K562 (cell line): ENCODE results near the gene TRAIP. TPM values are rescaled to one million over a fixed set of nuclear protein-coding genes. Genes with fewer than 3 reads are reported as not detected.
"Not testable (repeated sequence)": the region's sequence is repeated elsewhere in the genome, so short reads cannot be mapped to it uniquely, and the experiment has no call there.

Source experiments
- ATAC-seq: fragments of 200-7000 bp; cut with Tn5 transposase; 3 replicates; pipeline ENCODE4 v1.9.1; 2020; ENCODE audit warnings: moderate library complexity
- BruUV-seq: library from RNA; stranded (reverse); fragments of 400-500 nt; replicated peaks from 2 replicates; lab custom pipeline; 2021; lab: Mats Ljungman, UMichigan
- CTCF ChIA-PET: fragments of 300-600 bp; formaldehyde crosslinking; extraction: SDS; loops from one replicate; lab custom pipeline; 2021; ENCODE audit warnings: low intra/inter-chr PET ratio; lab: Yijun Ruan, JAX
- POLR2A ChIA-PET: fragments of 300-600, 350-650 bp; sonication (Branson Sonifier 250); formaldehyde crosslinking; extraction: SDS; loops from one replicate; lab custom pipeline; 2021; ENCODE audit warnings: antibody characterized with exemption, inconsistent platforms; lab: Yijun Ruan, JAX
- DNase-seq, 4 experiments: peaks; one replicate each; pipeline versions ENCODE4 v3.0.0 to v3.0.0-alpha.2; 2011 to 2018; ENCODE audit warnings: low spot score in 3 of 4, mixed read lengths in 3 of 4; ENCODE audit errors: extremely low read depth in 1 of 4
- FAIRE-seq: peaks from 2 replicates; lab custom pipeline; 2011; peaks lifted over from hg19 to GRCh38; lab: Jason Lieb, UNC
- H2AFZ ChIP-seq: 2 replicates; pipeline ENCODE4 v1.6.0; 2011; ENCODE audit warnings: low read depth, low read length, control low read depth, inconsistent platforms
- H3K27ac ChIP-seq: fragments of 200-600 bp; 3 replicates; pipeline ENCODE4 v1.8.0; 2011; ENCODE audit warnings: low read depth, mild to moderate bottlenecking, control low read depth, inconsistent platforms, low read length, moderate library complexity, mixed read lengths; ENCODE audit errors: extremely low read depth
- H3K27me3 ChIP-seq, 2 experiments: fragments of 300-600 bp in 1 of 2; 2 replicates in 1 of 2; 3 replicates in 1 of 2; pipeline versions ENCODE4 v1.6.0 to v1.8.0; 2011; ENCODE audit warnings: inconsistent platforms in 2 of 2, low read length in 2 of 2, mild to moderate bottlenecking in 1 of 2, mixed read lengths in 1 of 2, moderate library complexity in 1 of 2; ENCODE audit not compliant: control insufficient read depth in 2 of 2, insufficient read depth in 2 of 2
- H3K36me3 ChIP-seq: fragments of 300-600 bp; 3 replicates; pipeline ENCODE4 v1.8.0; 2011; ENCODE audit warnings: mild to moderate bottlenecking, low read length, inconsistent platforms; ENCODE audit not compliant: control insufficient read depth, insufficient read depth
- H3K4me1 ChIP-seq, 2 experiments: fragments of 200-600 bp in 1 of 2; replicated peaks in 1 of 2; 2 replicates in 1 of 2; 3 replicates in 1 of 2; pipeline versions ENCODE4 v1.5.1 to v1.8.0; 2011; ENCODE audit warnings: inconsistent platforms in 2 of 2, low read length in 2 of 2, mild to moderate bottlenecking in 1 of 2, mixed read lengths in 1 of 2, moderate library complexity in 1 of 2; ENCODE audit not compliant: control insufficient read depth in 2 of 2, insufficient read depth in 2 of 2
- H3K4me2 ChIP-seq: 2 replicates; pipeline ENCODE4 v1.6.1; 2011; ENCODE audit warnings: low read length, control low read depth, inconsistent platforms, mixed read lengths; ENCODE audit not compliant: insufficient read depth
- H3K4me3 ChIP-seq: fragments of 200-600 bp; sonication (generic), shearing (Covaris generic); 2 replicates; pipeline ENCODE4 v1.5.1; 2016; ENCODE audit warnings: control low read depth, inconsistent platforms
- H3K79me2 ChIP-seq: fragments of 200-600 bp; 3 replicates; pipeline ENCODE4 v1.8.0; 2011; ENCODE audit warnings: low read length, inconsistent platforms; ENCODE audit not compliant: control insufficient read depth, insufficient read depth
- H3K9ac ChIP-seq, 2 experiments: 2 replicates each; pipeline versions ENCODE4 v1.6.0 to v1.6.1; 2011; ENCODE audit warnings: low read depth in 2 of 2, low read length in 2 of 2, control low read depth in 1 of 2, inconsistent platforms in 1 of 2, mild to moderate bottlenecking in 1 of 2, mixed read lengths in 1 of 2; ENCODE audit not compliant: insufficient read depth in 1 of 2
- H3K9me1 ChIP-seq: one replicate; pipeline ENCODE4 v1.6.0; 2011; ENCODE audit warnings: inconsistent platforms, mild to moderate bottlenecking, low read length, moderate library complexity; ENCODE audit not compliant: control insufficient read depth, insufficient read depth
- H3K9me3 ChIP-seq: replicated peaks from 2 replicates; pipeline ENCODE4 v1.5.1; 2011; ENCODE audit warnings: low read depth, low read length, inconsistent platforms; ENCODE audit not compliant: control insufficient read depth, insufficient read depth
- H4K20me1 ChIP-seq: replicated peaks from 2 replicates; pipeline ENCODE4 v1.6.1; 2011; ENCODE audit warnings: low read length, inconsistent platforms, mixed read lengths; ENCODE audit not compliant: control insufficient read depth, insufficient read depth
- BRCA1 ChIP-seq, 2 experiments: fragments of 450-650 bp in 1 of 2; sonication (generic) in 1 of 2; formaldehyde crosslinking in 1 of 2; IDR thresholded peaks; 2 replicates each; pipeline versions ENCODE4 v1.5.0 to v1.6.1; 2017 to 2020; ENCODE audit warnings: mild to moderate bottlenecking in 1 of 2, missing genetic modification reagents in 1 of 2
- CHD1 ChIP-seq: fragments of 200-600 bp; sonication (generic); IDR thresholded peaks from one replicate; pipeline ENCODE4 v1.6.1; 2012; ENCODE audit warnings: mild to moderate bottlenecking, moderate library complexity, low read length, inconsistent platforms
- CREB3 ChIP-seq: fragments of 450-650 bp; conservative IDR thresholded peaks from 2 replicates; pipeline ENCODE4 v1.6.1; 2016; ENCODE audit warnings: missing genetic modification characterization, low read depth, mild to moderate bottlenecking, missing compliant biosample characterization, moderate library complexity
- LCOR ChIP-seq: sonication (generic); formaldehyde crosslinking; IDR thresholded peaks from 2 replicates; pipeline ENCODE4 v1.8.0; 2022; ENCODE audit warnings: mild to moderate bottlenecking, missing genetic modification reagents
- NFIC ChIP-seq: fragments of 450-650 bp; IDR thresholded peaks from 2 replicates; pipeline ENCODE4 v1.6.1; 2017; ENCODE audit warnings: mild to moderate bottlenecking, inconsistent platforms
- PML ChIP-seq: IDR thresholded peaks from 2 replicates; pipeline ENCODE4 v1.6.1; 2012; ENCODE audit warnings: low read length, inconsistent platforms
- SOX6 ChIP-seq: fragments of 450-650 bp; IDR thresholded peaks from 2 replicates; pipeline ENCODE4 v1.6.1; 2014; ENCODE audit warnings: mild to moderate bottlenecking
- ZFX ChIP-seq: sonication (generic); formaldehyde crosslinking; IDR thresholded peaks from 2 replicates; pipeline ENCODE4 v1.8.0; 2022; ENCODE audit warnings: mild to moderate bottlenecking, missing genetic modification reagents, moderate library complexity
- ZNF263 ChIP-seq: sonication (generic); formaldehyde crosslinking; IDR thresholded peaks from 2 replicates; pipeline ENCODE4 v1.8.0; 2022; ENCODE audit warnings: mild to moderate bottlenecking, missing genetic modification reagents, borderline replicate concordance
- WGBS: fragments of 100-300 bp; shearing (Covaris generic); methylation state at CpG from one replicate; pipeline ENCODE4 v1.1.6; 2016; ENCODE audit warnings: low coverage, mixed read lengths; ENCODE audit not compliant: insufficient coverage; ENCODE audit errors: missing lambda C conversion rate; 5-methylcytosine and 5-hydroxymethylcytosine counted together
- in situ Hi-C: fragments of 300-500 bp; cut with MboI; formaldehyde crosslinking; loops from 4 replicates; pipeline ENCODE4 v1.15.0; 2018; ENCODE audit warnings: inconsistent platforms, mixed read lengths
- intact Hi-C: fragments of 100-400 bp; cut with micrococcal nuclease; formaldehyde crosslinking; loops from 2 replicates; pipeline ENCODE4 v1.14.2; 2022
- polyA plus RNA-seq, 8 experiments: library from polyadenylated mRNA; depleted of rRNA in 4 of 8; stranded (reverse) in 5 of 8; unstranded in 3 of 8; fragments of >200 nt; fragmentation: Nextera tagmentation in 2 of 8; fragmentation: Illumina TruSeq in 1 of 8; extraction: Ambion mirVana in 2 of 8; extraction: Trizol in 1 of 8; gene quantifications; 2 replicates each; pipeline versions ENCODE4 v1.2.1 to v1.2.3, GENCODE V29; 2011 to 2014; ENCODE audit warnings: inconsistent platforms in 1 of 8, missing spikeins in 1 of 8
- total RNA-seq, 7 experiments: library from RNA; depleted of rRNA in 6 of 7; stranded (reverse); fragments of >200 nt in 6 of 7; fragmentation: Illumina TruSeq in 2 of 7; extraction: Trizol in 2 of 7; gene quantifications; 2 replicates each; pipeline versions ENCODE4 v1.2.1 to v1.2.3, GENCODE V29; 2011 to 2021; ENCODE audit warnings: low replicate concordance in 1 of 7
- TF ChIP-seq, protein P1 (sequence below): sonication (generic); formaldehyde crosslinking; IDR thresholded peaks from 2 replicates; pipeline ENCODE4 v1.8.0; 2022; ENCODE audit warnings: mild to moderate bottlenecking, missing genetic modification reagents
- TF ChIP-seq, protein P2 (sequence below), 2 experiments: IDR thresholded peaks; 2 replicates each; pipeline ENCODE4 v1.6.1; 2011; ENCODE audit warnings: borderline replicate concordance in 1 of 2, control low read depth in 1 of 2, low read depth in 1 of 2, low read length in 1 of 2, mild to moderate bottlenecking in 1 of 2, mixed read lengths in 1 of 2, moderate library complexity in 1 of 2; ENCODE audit not compliant: insufficient read depth in 1 of 2, insufficient read length in 1 of 2, poor library complexity in 1 of 2, severe bottlenecking in 1 of 2; ENCODE audit errors: extremely low read depth in 1 of 2

Gene TRAIP
- total and polyA plus RNA-seq, 9 of the 15 experiments (the other 6 are each of a cell fraction or from before 2014, with no cell fraction given) = 14.3 to 38.6 (median 21.2) TPM

- TF ChIP-seq, protein P1, sequence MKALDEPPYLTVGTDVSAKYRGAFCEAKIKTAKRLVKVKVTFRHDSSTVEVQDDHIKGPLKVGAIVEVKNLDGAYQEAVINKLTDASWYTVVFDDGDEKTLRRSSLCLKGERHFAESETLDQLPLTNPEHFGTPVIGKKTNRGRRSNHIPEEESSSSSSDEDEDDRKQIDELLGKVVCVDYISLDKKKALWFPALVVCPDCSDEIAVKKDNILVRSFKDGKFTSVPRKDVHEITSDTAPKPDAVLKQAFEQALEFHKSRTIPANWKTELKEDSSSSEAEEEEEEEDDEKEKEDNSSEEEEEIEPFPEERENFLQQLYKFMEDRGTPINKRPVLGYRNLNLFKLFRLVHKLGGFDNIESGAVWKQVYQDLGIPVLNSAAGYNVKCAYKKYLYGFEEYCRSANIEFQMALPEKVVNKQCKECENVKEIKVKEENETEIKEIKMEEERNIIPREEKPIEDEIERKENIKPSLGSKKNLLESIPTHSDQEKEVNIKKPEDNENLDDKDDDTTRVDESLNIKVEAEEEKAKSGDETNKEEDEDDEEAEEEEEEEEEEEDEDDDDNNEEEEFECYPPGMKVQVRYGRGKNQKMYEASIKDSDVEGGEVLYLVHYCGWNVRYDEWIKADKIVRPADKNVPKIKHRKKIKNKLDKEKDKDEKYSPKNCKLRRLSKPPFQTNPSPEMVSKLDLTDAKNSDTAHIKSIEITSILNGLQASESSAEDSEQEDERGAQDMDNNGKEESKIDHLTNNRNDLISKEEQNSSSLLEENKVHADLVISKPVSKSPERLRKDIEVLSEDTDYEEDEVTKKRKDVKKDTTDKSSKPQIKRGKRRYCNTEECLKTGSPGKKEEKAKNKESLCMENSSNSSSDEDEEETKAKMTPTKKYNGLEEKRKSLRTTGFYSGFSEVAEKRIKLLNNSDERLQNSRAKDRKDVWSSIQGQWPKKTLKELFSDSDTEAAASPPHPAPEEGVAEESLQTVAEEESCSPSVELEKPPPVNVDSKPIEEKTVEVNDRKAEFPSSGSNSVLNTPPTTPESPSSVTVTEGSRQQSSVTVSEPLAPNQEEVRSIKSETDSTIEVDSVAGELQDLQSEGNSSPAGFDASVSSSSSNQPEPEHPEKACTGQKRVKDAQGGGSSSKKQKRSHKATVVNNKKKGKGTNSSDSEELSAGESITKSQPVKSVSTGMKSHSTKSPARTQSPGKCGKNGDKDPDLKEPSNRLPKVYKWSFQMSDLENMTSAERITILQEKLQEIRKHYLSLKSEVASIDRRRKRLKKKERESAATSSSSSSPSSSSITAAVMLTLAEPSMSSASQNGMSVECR (CRISPR knock-in tag) = 0 out of 2 replicates have a peak, but pooled peaks have one; percentile 22
- TF ChIP-seq CHD1 = peak; percentile 60
- TF ChIP-seq, protein P2, sequence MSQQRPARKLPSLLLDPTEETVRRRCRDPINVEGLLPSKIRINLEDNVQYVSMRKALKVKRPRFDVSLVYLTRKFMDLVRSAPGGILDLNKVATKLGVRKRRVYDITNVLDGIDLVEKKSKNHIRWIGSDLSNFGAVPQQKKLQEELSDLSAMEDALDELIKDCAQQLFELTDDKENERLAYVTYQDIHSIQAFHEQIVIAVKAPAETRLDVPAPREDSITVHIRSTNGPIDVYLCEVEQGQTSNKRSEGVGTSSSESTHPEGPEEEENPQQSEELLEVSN (IDR thresholded peaks at IDR 0.05; ENCODE audit: borderline replicate concordance in 1 of 2, extremely low read depth in 1 of 2, insufficient read depth in 1 of 2, insufficient read length in 1 of 2, low read depth in 1 of 2, low read length in 1 of 2, poor library complexity in 1 of 2, severe bottlenecking in 1 of 2) = peak in 1 of 2 experiments; percentile 35
- no peak for TF ChIP-seq BRCA1 (IDR thresholded peaks at IDR 0.05)
- 0 out of 2 replicates have a peak, but pooled peaks have one; percentile 24 for TF ChIP-seq BRCA1 (CRISPR knock-in tag; IDR thresholded peaks at IDR 0.05)
- 0 out of 2 replicates have a peak, but pooled peaks have one; percentile 13 for TF ChIP-seq SOX6
- TF ChIP-seq LCOR (CRISPR knock-in tag) = no peak
- 0 out of 2 replicates have a peak, but pooled peaks have one; percentile 28 for TF ChIP-seq CREB3
- TF ChIP-seq NFIC = no peak
- no peak for TF ChIP-seq ZFX
- TF ChIP-seq ZNF263 (CRISPR knock-in tag) = peak; percentile 88
- peak; percentile 5; the same call in 1 of the 2 replicates for TF ChIP-seq PML
Observed at GRCh38 chr3:49785565-49786356, 70.6 kb downstream of the TRAIP start (continued).

DNA sequence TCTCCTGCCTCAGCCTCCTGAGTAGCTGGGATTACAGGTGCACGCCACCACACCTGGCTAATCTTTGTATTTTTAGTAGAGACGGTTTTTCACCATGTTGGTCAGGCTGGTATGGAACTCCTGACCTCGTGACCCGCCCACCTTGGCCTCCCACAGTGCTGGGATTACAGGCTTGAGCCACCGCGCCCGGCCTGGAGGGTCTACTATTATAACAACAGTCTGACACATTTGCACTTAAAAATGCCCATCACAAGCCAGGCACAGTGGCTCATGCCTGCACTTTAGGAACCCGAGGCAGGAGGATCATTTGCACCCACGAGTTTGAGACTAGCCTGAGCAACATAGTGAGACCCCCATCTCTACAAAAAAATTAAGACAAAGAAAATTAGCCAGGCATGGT is 74.1 kb downstream of the TRAIP start:
- Histone ChIP-seq H3K36me3 (peaks cover 43% of the 10 kb centered on the region; the same call in 2 of the 3 replicates), H3K4me1 (peaks cover 10 to 12% of the 10 kb centered on the region in 2 experiments; a peak in 4 of 5 replicates), H3K79me2 (peaks cover 78% of the 10 kb centered on the region)
- POLR2A ChIA-PET = interaction anchor here (0.6 kb wide), 1 partner anchor 12 kb away, joined by 3 read pairs; no protein-coding TSS in a partner anchor
- H3K27ac ChIP-seq, H3K4me2 ChIP-seq, H2AFZ ChIP-seq, H3K9me3 ChIP-seq, ATAC-seq, H3K4me3 ChIP-seq, H3K27me3 ChIP-seq, intact Hi-C loops, FAIRE-seq, H3K9me1 ChIP-seq, BruUV-seq, H4K20me1 ChIP-seq, CTCF ChIA-PET, in situ Hi-C loops, DNase-seq, H3K9ac ChIP-seq: not testable (repeated sequence)
- 93% methylated on average over 2 of the region's 9 CpGs for WGBS
